Kidney capillary endothelial cell (primary cell): Measurements from ENCODE around the gene RASD1.

Source experiments
- DNase-seq: peaks from one replicate; pipeline ENCODE4 v3.0.0-alpha.2; 2018; ENCODE audit warnings: low spot score

Gene RASD1

GRCh38 chr17:17526369-17526768 lies 30.2 kb upstream of the RASD1 start:
- DNase-seq = no peak

DNA sequence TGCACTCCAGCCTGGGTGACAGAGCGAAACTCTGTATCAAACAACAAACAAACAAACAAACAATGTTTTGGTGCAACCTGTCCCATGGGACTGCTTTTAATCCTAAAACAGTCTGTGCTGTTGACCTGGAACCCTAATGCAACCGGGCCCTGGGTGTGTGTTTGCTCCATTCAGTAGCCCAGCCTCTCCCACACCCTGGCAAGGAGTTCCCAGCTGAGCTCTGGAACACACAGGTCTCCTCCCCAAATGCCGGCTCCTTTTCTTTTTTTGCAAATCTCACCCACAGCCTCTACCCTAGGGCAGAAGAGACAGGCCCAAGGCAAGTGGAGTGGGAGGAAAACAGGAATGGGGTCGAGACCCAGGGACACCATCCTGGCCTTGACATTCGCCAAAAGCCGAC lies 29.8 kb upstream of the RASD1 start:
- no peak for DNase-seq

- DNase-seq = no peak
These were observed 29.1 kb upstream of the RASD1 start for GRCh38 chr17:17525311-17525710.

DNA sequence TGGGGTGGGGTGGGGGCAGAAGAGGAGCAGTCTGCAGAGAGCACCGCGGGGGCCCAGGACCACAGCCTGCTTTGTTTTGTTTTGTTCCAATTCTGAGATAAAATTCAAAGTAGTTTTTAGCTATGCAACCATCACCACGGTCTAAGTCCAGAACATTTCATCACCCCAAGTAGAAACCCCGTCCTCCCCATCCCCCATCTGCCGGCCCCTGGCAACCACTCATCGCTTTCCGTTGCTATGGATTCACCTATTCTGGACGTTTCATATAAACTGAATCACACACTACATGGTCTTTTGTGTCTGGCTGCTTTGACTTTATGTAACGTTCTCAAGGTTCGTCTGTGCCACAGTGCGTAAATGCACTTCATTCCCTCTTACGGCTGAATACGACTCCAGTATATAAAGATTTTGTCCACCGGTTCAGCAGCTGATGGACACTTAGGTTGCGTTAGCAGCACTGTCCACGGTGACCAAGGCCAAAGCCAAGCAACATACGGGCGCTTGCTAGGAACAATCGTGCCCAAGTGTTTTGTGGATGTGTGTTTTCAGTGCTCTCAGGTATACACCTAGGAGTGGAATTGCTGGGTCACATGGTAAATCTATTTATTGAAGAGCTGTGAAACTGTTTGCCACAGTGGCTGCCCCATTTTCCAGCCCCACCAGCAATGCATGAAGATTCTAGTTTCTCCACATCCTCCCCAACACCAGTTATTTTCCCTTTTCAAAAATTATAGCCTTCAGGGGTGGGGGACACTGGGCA lies 27.7 kb upstream of the RASD1 start:
- no peak for DNase-seq

DNA sequence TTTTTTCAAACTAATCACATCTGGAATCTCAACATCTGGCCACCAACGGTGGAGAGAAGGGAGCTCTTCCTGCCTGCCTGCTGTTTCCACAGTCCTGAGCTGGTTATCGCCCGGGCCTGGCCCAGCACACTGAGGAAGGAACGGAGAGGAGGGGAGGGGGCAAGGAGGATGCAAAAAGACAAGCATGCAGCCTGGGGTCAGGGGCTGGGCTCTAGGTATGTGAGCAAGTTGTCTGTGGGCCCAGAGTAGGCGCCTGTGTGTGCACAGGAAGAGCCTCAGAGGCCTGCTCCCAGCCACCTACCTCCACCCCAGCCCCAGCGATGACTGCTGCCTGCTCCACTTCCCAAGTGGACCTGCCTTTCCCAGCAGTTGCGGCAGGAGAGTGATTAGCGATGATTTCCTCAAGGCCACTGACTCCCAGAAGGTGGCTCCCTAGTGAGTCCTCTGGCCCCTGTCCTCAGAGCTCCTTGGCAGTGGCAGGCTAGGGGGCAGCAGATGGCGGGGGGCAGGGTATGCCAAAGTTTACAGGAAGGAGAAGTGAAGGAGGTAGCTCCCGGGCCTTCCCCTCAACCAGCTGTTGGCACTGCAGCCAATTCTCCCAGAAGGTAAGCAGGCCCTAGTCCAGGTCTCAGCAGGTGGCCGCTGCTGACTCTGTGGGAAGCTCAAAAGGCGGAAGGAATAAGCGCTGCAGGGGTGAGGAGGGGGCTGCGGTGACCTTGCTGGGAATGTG lies 27.0 kb upstream of the RASD1 start:
- DNase-seq = no peak

DNA sequence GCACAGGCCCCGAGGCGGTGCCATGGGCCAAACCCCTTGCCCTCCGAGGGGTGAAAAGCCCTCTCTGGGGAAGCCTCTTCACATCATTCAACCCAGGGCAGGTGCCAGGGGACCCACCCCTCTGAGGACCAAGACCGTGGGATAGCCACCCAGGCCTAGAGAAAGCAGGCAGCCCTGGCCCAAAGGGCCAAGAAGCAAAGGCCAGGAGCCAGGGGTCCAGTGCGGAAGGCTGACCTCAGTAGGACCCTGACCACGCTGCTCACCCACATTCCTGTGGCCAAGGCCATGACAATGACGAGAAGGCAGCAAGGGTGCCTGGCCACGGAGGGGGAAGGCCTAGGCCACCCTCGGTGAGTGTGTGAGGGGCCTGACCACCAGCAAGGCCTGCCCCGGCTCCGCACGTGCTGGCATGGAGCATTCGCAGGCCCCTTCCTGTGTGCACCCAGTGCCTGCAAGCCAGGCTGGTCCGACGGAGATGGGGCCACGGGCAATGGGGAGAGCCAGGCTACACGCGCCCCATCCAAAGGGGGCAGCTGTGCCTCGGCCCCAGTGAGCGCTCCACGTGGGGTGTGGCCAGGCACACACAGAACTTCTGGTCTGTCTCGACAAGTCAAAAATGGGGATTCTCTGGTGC lies 24.5 kb upstream of the RASD1 start:
- DNase-seq = no peak

- DNase-seq = no peak
These were observed 23.7 kb upstream of the RASD1 start for GRCh38 chr17:17519886-17520285.

- DNase-seq = no peak
These were observed 22.8 kb upstream of the RASD1 start for GRCh38 chr17:17518951-17519350.

GRCh38 chr17:17518014-17518413 lies 21.8 kb upstream of the RASD1 start:
- DNase-seq = no peak

DNA sequence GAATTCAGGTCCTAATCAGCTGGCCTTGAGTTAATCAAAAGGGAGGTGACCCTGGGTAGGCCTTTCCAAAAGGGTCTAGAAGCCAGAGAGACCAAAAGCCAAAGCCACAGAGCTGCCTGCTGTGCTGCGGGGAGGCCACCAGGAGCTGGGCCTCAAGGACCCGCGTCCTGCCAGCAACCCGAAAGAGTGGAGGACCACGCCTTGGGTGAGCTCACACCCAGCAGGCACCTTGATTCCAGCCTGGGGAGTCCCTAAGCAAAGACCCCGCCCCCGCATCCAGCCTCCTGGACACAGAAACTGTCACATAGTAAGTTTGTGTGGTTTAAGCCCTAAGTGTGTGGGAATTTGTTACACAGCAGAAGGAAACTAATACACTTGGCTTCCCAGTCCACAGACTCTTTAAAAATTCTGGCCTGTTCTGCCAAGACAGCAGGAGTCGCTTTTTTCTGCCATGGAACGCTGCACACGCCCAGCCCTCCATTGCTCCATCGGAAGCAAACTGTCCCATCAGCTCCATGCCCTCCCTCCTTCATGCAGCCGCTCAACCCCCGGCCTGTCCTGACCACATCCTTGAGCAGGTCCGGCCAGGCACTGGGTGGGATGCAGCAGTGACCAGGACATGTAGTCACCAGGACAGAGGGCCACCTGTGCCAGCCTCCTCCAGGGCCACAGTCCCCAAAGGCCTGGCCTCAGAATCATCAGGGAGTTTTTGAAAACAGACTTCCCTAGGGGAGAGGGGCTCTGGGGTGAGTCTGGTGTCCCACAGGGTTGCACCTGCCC lies 20.9 kb upstream of the RASD1 start:
- no peak for DNase-seq

- DNase-seq = no peak
These were observed 20.0 kb upstream of the RASD1 start for GRCh38 chr17:17515934-17516930.

DNA sequence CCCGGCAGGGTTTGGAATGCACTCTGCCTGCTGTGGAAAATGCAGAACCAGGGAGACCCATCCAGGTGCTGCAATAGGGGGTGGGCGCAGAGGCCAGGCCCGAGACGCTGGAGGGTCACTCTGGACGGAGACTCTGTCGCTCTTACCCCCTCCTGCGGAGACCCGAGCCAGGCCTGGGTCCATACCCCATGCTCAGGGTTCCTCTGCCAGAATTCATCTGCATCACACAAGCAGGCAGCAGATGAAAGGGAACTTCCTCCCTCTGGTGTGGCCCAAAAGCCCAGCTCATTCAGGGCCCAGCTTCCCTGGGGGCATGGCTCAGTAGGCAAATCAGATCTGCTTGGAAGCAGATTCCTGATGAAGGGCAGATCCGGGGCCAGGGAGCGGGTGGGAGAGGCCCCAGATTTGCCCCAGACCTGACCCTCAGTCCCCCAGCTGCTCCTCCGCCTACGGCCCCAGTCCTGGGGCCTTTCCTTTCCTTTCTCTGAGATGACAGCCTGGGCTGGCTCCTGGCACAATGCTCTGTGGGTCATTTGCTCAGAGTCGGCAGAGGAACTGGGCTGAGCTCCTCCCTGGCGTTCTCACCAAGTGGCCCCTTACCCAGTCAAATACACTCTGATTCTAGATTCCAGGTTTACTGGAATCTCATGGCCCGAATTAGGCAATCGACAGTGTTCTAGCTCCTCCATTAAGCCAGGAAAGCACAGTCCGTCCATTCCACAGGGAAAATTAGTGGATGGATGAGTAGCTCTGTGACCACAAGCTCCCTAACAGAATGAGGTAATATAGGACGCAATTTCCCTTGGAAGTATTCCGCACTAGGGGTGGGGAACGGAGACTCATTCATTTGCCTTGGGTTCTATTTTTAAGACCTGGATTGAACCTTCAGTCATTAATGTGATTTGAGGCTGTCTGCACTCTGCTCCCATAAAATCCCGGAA lies 19.1 kb upstream of the RASD1 start:
- DNase-seq = no peak

- no peak for DNase-seq
These were observed 18.3 kb upstream of the RASD1 start for GRCh38 chr17:17514361-17514992.

DNA sequence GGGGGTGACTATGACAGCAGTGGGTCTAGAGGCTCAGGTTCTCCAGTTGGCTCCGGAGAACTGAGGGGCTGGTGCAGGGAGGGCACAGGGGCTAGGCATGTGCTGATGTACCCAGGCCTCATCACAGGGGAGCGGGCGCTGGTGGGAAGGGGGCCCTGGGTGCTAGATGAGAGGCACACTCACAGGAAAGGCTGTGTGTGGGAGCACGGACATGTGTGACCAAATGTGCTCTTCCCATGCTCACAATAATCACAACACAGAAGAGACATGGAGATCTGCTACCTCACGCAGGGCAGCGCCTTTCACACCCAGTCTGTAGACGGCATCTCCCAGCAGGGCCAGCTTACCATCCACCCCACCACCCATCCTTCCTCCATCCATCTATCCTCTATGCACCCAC lies 17.4 kb upstream of the RASD1 start:
- DNase-seq = no peak

DNA sequence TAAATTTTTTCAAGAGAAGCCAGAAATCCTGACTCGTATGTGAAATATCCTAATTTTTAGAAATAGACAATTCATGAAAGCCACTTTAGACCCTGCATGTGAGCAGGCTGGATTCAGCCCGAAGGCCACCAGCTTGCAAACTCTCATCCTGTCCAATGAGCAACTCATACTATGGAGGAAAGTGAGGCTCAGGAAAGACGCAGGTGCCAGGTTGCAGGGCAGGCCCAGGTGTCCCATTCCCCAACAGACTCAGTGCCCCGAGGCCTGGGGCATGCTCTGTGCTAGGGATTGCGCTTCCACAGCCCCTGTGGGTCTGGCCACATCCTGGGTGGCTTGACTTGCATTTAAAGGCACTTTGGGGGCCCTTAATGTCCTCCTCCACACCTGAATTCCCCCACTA lies 16.7 kb upstream of the RASD1 start:
- no peak for DNase-seq

GRCh38 chr17:17511881-17512858 lies 16.0 kb upstream of the RASD1 start:
- no peak for DNase-seq

DNA sequence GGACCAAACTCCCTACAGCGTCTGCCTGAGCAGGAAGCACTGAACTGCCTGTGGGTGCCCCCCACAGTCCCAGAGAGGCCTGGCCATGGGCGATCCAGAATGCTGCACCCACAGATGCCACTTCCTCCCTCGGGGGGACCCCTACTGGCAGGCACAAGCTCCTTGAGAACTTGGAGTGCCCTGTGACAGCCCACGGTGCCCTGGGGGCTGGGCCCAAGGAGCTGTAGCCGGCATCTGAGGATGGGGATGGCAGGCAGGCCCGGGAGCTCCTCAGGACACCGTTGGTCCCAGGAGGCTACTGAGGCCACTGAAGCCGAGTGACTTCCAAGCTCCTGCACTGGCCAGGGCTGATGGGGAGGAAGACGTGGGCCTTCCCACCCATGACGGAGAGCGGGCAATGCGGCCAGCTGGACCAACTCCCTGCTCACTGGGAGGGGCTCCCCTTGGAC lies 15.1 kb upstream of the RASD1 start:
- DNase-seq = no peak
